Measurements from ENCODE around the gene MYBPH. TPM values are rescaled to one million over a fixed set of nuclear protein-coding genes. Genes with fewer than 3 reads are reported as not detected.

Gene MYBPH
- total RNA-seq, 4 donors from 2014 or later: not detected

GRCh38 chr1:203142684-203143408, 32.8 kb downstream of the MYBPH start:
- Histone ChIP-seq H3K27me3 (no peaks in the 10 kb centered on the region), H3K36me3 (no peaks in the 10 kb centered on the region), H3K27ac (replicated peaks in 1 of 4) (no peak overlapping the region), H3K4me3 (no peak overlapping the region), H3K4me1 (peaks cover 0 to 4% (median 2%) of the 10 kb centered on the region in 4 donors), H3K9me3 (no peaks in the 10 kb centered on the region)
- TF ChIP-seq EP300 (IDR thresholded peaks at IDR 0.05): no peak
- no peak for TF ChIP-seq POLR2A (IDR thresholded peaks at IDR 0.05; ENCODE audit: low read depth)
- intact Hi-C loops (cut with DNase I): no loop called here
- DNase-seq (ENCODE audit: extremely low spot score): no peak
- WGBS: 90% methylated on average over 4 of the region's 5 CpGs

GRCh38 chr1:203142124-203142523, 33.5 kb downstream of the MYBPH start:
- peaks cover 0 to 4% (median 2%) of the 10 kb centered on the region in 4 donors for H3K4me1 ChIP-seq
- no peaks in the 10 kb centered on the region for H3K9me3 ChIP-seq
- TF ChIP-seq, protein P1, sequence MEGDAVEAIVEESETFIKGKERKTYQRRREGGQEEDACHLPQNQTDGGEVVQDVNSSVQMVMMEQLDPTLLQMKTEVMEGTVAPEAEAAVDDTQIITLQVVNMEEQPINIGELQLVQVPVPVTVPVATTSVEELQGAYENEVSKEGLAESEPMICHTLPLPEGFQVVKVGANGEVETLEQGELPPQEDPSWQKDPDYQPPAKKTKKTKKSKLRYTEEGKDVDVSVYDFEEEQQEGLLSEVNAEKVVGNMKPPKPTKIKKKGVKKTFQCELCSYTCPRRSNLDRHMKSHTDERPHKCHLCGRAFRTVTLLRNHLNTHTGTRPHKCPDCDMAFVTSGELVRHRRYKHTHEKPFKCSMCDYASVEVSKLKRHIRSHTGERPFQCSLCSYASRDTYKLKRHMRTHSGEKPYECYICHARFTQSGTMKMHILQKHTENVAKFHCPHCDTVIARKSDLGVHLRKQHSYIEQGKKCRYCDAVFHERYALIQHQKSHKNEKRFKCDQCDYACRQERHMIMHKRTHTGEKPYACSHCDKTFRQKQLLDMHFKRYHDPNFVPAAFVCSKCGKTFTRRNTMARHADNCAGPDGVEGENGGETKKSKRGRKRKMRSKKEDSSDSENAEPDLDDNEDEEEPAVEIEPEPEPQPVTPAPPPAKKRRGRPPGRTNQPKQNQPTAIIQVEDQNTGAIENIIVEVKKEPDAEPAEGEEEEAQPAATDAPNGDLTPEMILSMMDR (IDR thresholded peaks at IDR 0.05): no peak
- TF ChIP-seq POLR2AphosphoS5 (IDR thresholded peaks at IDR 0.05) (no peak), EP300 (IDR thresholded peaks at IDR 0.05) (no peak), POLR2A (IDR thresholded peaks at IDR 0.05; ENCODE audit: low read depth) (no peak)
- H3K27me3 ChIP-seq: no peaks in the 10 kb centered on the region
- no peak overlapping the region for H3K4me3 ChIP-seq
- no peak overlapping the region for H3K27ac ChIP-seq (replicated peaks in 1 of 4)
- intact Hi-C loops (cut with DNase I): no loop called here
- whole genome bisulfite sequencing: 96% methylated on average over 6 of the region's 6 CpGs
- no peaks in the 10 kb centered on the region for H3K36me3 ChIP-seq
- no peak for DNase-seq (ENCODE audit: extremely low spot score)

GRCh38 chr1:203140743-203141520, 34.7 kb downstream of the MYBPH start:
- no peak overlapping the region for H3K4me3 ChIP-seq
- H3K4me1 ChIP-seq: peaks cover 0 to 4% (median 2%) of the 10 kb centered on the region in 4 donors
- WGBS: 58% methylated on average over 3 of the region's 5 CpGs
- H3K27me3 ChIP-seq: peaks cover 0 to 3% (median 0%) of the 10 kb centered on the region in 4 donors
- H3K36me3 ChIP-seq: no peaks in the 10 kb centered on the region
- intact Hi-C loops (cut with DNase I): no loop called here
- no peaks in the 10 kb centered on the region for H3K9me3 ChIP-seq
- TF ChIP-seq, protein P1 (IDR thresholded peaks at IDR 0.05): no peak
- TF ChIP-seq POLR2A (IDR thresholded peaks at IDR 0.05; ENCODE audit: low read depth) (no peak), POLR2AphosphoS5 (IDR thresholded peaks at IDR 0.05) (no peak), EP300 (IDR thresholded peaks at IDR 0.05) (no peak)
- DNase-seq (ENCODE audit: extremely low spot score): no peak
- H3K27ac ChIP-seq (replicated peaks in 1 of 4): no peak overlapping the region

GRCh38 chr1:203139976-203140475, 35.6 kb downstream of the MYBPH start:
- no peak for DNase-seq (ENCODE audit: extremely low spot score)
- Histone ChIP-seq H3K36me3 (no peaks in the 10 kb centered on the region), H3K4me3 (no peak overlapping the region), H3K27ac (replicated peaks in 1 of 4) (no peak overlapping the region), H3K27me3 (peaks cover 0 to 5% (median 0%) of the 10 kb centered on the region in 4 donors), H3K9me3 (no peaks in the 10 kb centered on the region), H3K4me1 (peaks cover 0 to 4% (median 2%) of the 10 kb centered on the region in 4 donors)
- no peak for TF ChIP-seq POLR2A (IDR thresholded peaks at IDR 0.05; ENCODE audit: low read depth)
- no peak for TF ChIP-seq POLR2AphosphoS5 (IDR thresholded peaks at IDR 0.05)
- TF ChIP-seq EP300 (IDR thresholded peaks at IDR 0.05): no peak
- TF ChIP-seq, protein P1 (IDR thresholded peaks at IDR 0.05): no peak
- intact Hi-C loops (cut with DNase I): no loop called here
- 90% methylated on average over 8 of the region's 8 CpGs for WGBS

DNA sequence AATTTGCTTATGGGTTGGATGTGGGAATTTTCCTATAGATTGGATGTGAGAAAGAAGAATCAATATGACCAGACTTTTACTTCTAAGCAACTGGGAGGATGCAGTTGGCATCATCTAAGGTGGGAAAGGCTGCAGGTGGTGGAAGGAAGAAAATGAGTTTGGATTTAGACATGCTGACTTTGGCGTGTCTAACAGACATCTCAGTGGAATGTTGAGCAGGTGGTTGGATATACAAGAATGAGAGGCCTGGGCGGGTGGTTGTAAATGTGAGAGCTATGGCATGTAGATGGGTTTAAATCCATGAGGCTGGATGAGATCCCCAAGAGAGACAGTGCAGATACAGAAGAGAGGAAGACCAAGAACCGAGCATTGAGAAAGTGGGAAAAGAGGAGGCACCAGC, 37.6 kb downstream of the MYBPH start:
- Histone ChIP-seq H3K36me3 (no peaks in the 10 kb centered on the region), H3K9me3 (no peaks in the 10 kb centered on the region), H3K4me3 (no peak overlapping the region), H3K27ac (replicated peaks in 1 of 4) (no peak overlapping the region), H3K27me3 (peaks cover 0 to 5% (median 0%) of the 10 kb centered on the region in 4 donors), H3K4me1 (peaks cover 0 to 4% (median 0%) of the 10 kb centered on the region in 4 donors)
- TF ChIP-seq EP300 (IDR thresholded peaks at IDR 0.05): no peak
- DNase-seq (ENCODE audit: extremely low spot score): no peak
- WGBS: 89% methylated on average over 3 of the region's 3 CpGs
- intact Hi-C loops (cut with DNase I): no loop called here
